ENCODE measurements around the gene KCTD6.

The KCTD6 gene

GRCh38 chr3:58487140-58487886, 4.6 kb upstream of the KCTD6 start:
- no peak for DNase-seq

GRCh38 chr3:58488967-58489366, 2.9 kb upstream of the KCTD6 start:
- DNase-seq, result no peak

- DNase-seq, result no peak
Measured at GRCh38 chr3:58490860-58491501, 915 bp upstream of the KCTD6 start.

GRCh38 chr3:58492494-58492905, 604 bp downstream of the KCTD6 start:
- no peak for DNase-seq

GRCh38 chr3:58494107-58494506, 2.2 kb downstream of the KCTD6 start:
- no peak for DNase-seq

GRCh38 chr3:58495101-58495500, 3.2 kb downstream of the KCTD6 start:
- DNase-seq, result no peak

- DNase-seq, result no peak
Measured at GRCh38 chr3:58496206-58496857, 4.4 kb downstream of the KCTD6 start.

GRCh38 chr3:58497097-58497496, 5.2 kb downstream of the KCTD6 start:
- no peak for DNase-seq

- DNase-seq, result no peak
Measured at GRCh38 chr3:58502872-58503271, 11.0 kb downstream of the KCTD6 start.

- DNase-seq, result no peak
Measured at GRCh38 chr3:58507356-58508078, 15.6 kb downstream of the KCTD6 start.

GRCh38 chr3:58508437-58508836, 16.5 kb downstream of the KCTD6 start:
- no peak for DNase-seq

- DNase-seq, result no peak
Measured at GRCh38 chr3:58514405-58514804, 22.5 kb downstream of the KCTD6 start.

GRCh38 chr3:58518291-58518789, 26.4 kb downstream of the KCTD6 start:
- DNase-seq, result no peak

GRCh38 chr3:58519668-58520402, 27.9 kb downstream of the KCTD6 start:
- DNase-seq, result no peak

GRCh38 chr3:58520403-58521335, 28.8 kb downstream of the KCTD6 start:
- no peak for DNase-seq

GRCh38 chr3:58521336-58521670, 29.4 kb downstream of the KCTD6 start:
- DNase-seq, result no peak

GRCh38 chr3:58521917-58522631, 30.2 kb downstream of the KCTD6 start:
- no peak for DNase-seq

- no peak for DNase-seq
Measured at GRCh38 chr3:58522759-58523425, 31.0 kb downstream of the KCTD6 start.

GRCh38 chr3:58524326-58524888, 32.5 kb downstream of the KCTD6 start:
- no peak for DNase-seq

- DNase-seq, result no peak
Measured at GRCh38 chr3:58526515-58526957, 34.6 kb downstream of the KCTD6 start.

Measured in NCI-H1417 treated with DMSO at 0.1 percent for 48 hours (cell line).